T-cell (primary cell): Measurements from ENCODE around the gene CDNF. TPM values are rescaled to one million over a fixed set of nuclear protein-coding genes. Genes with fewer than 3 reads are reported as not detected.
A peak's percentile ranks its signal among the peaks of the same experiment; 100 is the strongest.

ENCODE experiments used
- ATAC-seq, 4 experiments: fragments of 200-7000 bp in 3 of 4; fragments of 150-1000 bp in 1 of 4; cut with Tn5 transposase; replicated peaks in 1 of 4; 1 replicate in 3 of 4; 2 replicates in 1 of 4; pipeline ENCODE4 v1.10.0; 2021; ENCODE audit warnings: moderate library complexity in 3 of 4, mild to moderate bottlenecking in 2 of 4, moderate number of reproducible peaks in 1 of 4
- CTCF ChIA-PET, 2 donors: fragments of 300-600 bp; sonication (Branson Sonifier 250); formaldehyde crosslinking; loops; one replicate each; lab custom pipeline; 2022; ENCODE audit warnings: antibody characterized with exemption in 2 of 2; lab: Charles Lee
- POLR2A ChIA-PET, 2 donors: fragments of 300-600 bp; sonication (Branson Sonifier 250); formaldehyde crosslinking; loops; one replicate each; lab custom pipeline; 2022; ENCODE audit warnings: antibody characterized with exemption in 2 of 2; lab: Charles Lee
- DNase-seq, 35 experiments: peaks; one replicate each; pipeline versions ENCODE4 v3.0.0 to v3.0.0-alpha.2; 2013 to 2023
- H3K27ac ChIP-seq: one replicate; pipeline ENCODE4 v1.5.1; 2013; ENCODE audit warnings: low read length
- H3K27me3 ChIP-seq, 2 experiments: replicated peaks in 1 of 2; 1 replicate in 1 of 2; 2 replicates in 1 of 2; pipeline versions ENCODE4 v1.6.1 to v1.7.0; 2013; ENCODE audit warnings: low read length in 1 of 2, mixed read lengths in 1 of 2; ENCODE audit not compliant: control insufficient read depth in 2 of 2, insufficient read depth in 2 of 2; ENCODE audit errors: extremely low read depth in 1 of 2
- H3K36me3 ChIP-seq, 2 donors: 1 replicate in 1 of 2; 2 replicates in 1 of 2; pipeline versions ENCODE4 v1.6.1 to v1.7.0; 2013; ENCODE audit warnings: low read length in 1 of 2; ENCODE audit not compliant: control insufficient read depth in 2 of 2, insufficient read depth in 1 of 2; ENCODE audit errors: extremely low read depth in 1 of 2
- H3K4me1 ChIP-seq, 2 experiments: 1 replicate in 1 of 2; 2 replicates in 1 of 2; pipeline versions ENCODE4 v1.6.1 to v1.7.0; 2013; ENCODE audit warnings: low read length in 2 of 2, mixed read lengths in 1 of 2; ENCODE audit not compliant: insufficient read depth in 2 of 2, control insufficient read depth in 1 of 2; ENCODE audit errors: extremely low read depth in 1 of 2
- H3K4me3 ChIP-seq, 2 donors: 1 replicate in 1 of 2; 2 replicates in 1 of 2; pipeline versions ENCODE4 v1.5.1 to v1.7.0; 2013; ENCODE audit warnings: mild to moderate bottlenecking in 2 of 2, low read length in 1 of 2, moderate library complexity in 1 of 2; ENCODE audit not compliant: control insufficient read depth in 1 of 2; ENCODE audit errors: extremely low read depth in 1 of 2
- H3K9me3 ChIP-seq: 2 replicates; pipeline ENCODE4 v1.7.0; 2013
- H3K27ac Mint-ChIP-seq, 2 donors: one replicate each; pipeline ENCODE4 v1.8.0; 2020 to 2021; ENCODE audit warnings: mild to moderate bottlenecking in 2 of 2, mixed read lengths in 2 of 2
- H3K27me3 Mint-ChIP-seq, 2 donors: one replicate each; pipeline ENCODE4 v1.8.0; 2021 to 2022; ENCODE audit warnings: mixed read lengths in 2 of 2
- H3K36me3 Mint-ChIP-seq: one replicate; pipeline ENCODE4 v1.8.0; 2021; ENCODE audit warnings: mixed read lengths
- H3K4me1 Mint-ChIP-seq, 3 donors: one replicate each; pipeline ENCODE4 v1.8.0; 2020 to 2022; ENCODE audit warnings: mixed read lengths in 3 of 3, mild to moderate bottlenecking in 1 of 3
- H3K4me3 Mint-ChIP-seq, 3 donors: one replicate each; pipeline ENCODE4 v1.8.0; 2020 to 2022; ENCODE audit warnings: mild to moderate bottlenecking in 3 of 3, mixed read lengths in 3 of 3, moderate library complexity in 3 of 3
- H3K9me3 Mint-ChIP-seq, 3 donors: one replicate each; pipeline ENCODE4 v1.8.0; 2020 to 2022; ENCODE audit warnings: mixed read lengths in 3 of 3
- WGBS: methylation state at CpG from one replicate; pipeline ENCODE4 v1.1.5; 2013; ENCODE audit warnings: missing lambda C conversion rate; ENCODE audit not compliant: insufficient coverage; 5-methylcytosine and 5-hydroxymethylcytosine counted together
- total RNA-seq, 35 experiments: library from RNA in 6 of 35; stranded (reverse) in 6 of 35; fragments of 120-200 nt in 1 of 35; gene quantifications; one replicate each; pipeline versions ENCODE4 v1.2.1 to v1.2.4 and lab custom pipeline; 2013 to 2026

CDNF gene
- total RNA-seq, 5 donors from 2014 or later (not counting 1 experiment from before 2014, with no cell fraction given) = 1.5 to 4.0 (median 2.5) TPM

DNA sequence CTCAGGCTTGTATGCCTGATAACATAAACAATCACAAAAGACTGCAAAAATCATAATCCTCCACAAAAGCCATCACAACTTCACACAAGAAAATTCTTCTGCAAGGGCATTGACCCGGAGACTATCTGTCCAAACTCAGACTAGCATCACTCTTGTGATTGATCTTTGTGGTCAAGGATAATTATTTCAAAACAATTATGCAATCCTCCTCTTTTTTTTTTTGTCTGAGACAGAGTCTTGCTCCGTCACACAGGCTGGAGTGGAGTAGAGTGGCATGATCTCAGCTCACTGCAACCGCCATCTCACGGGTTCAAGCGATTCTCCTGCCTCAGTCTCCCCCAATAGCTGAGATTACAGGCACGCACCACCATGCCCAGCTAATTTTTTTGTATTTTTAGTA is 22.2 kb downstream of the CDNF start:
- H3K36me3 Mint-ChIP-seq = no peaks in the 10 kb centered on the region
- H3K4me1 Mint-ChIP-seq = peaks cover 10 to 18% (median 15%) of the 10 kb centered on the region in 3 donors
- Histone ChIP-seq H3K4me3 (no peak overlapping the region), H3K36me3 (no peaks in the 10 kb centered on the region), H3K9me3 (no peaks in the 10 kb centered on the region), H3K4me1 (peaks cover 0 to 6% of the 10 kb centered on the region in 2 experiments), H3K27me3 (no peaks in the 10 kb centered on the region), H3K27ac (no peak overlapping the region)
- no peak overlapping the region for H3K27ac Mint-ChIP-seq
- no peak for ATAC-seq
- no peak for DNase-seq
- ChIA-PET CTCF (interaction anchor here in 1 of 2 donors (0.6 kb wide), 1 partner anchor 40 kb away, joined by 4 read pairs; no protein-coding TSS in a partner anchor), POLR2A (no interaction called here)
- H3K27me3 Mint-ChIP-seq = no peaks in the 10 kb centered on the region
- H3K9me3 Mint-ChIP-seq = no peaks in the 10 kb centered on the region
- H3K4me3 Mint-ChIP-seq = no peak overlapping the region
- WGBS = no CpG with 5 or more reads among the region's 6 CpGs

DNA sequence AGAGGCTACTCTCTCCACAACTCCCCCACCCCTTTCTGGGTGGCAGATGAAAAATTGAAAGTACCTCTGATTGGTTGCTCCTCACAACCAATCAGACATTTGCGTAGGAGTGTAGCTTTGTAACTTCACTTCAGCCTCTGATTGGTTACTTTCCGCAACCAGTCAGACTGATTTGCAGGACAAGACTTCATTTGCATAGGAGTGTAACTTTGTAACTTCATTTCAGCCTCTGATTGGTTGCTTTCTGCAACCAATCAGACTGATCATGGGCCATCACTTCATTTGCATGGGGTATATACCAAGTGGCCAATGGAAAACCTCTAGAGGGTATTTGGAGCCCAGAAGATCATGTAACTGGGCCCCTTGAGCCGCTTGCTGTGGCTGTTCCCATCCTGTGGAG is 25.6 kb downstream of the CDNF start:
- Mint-ChIP-seq H3K27ac (peak overlapping the region in 1 of 2 donors; percentile 64), H3K4me1 (peaks cover 10 to 22% (median 13%) of the 10 kb centered on the region in 3 donors), H3K4me3 (peak overlapping the region; percentile 44 to 69 (median 64)), H3K9me3 (no peaks in the 10 kb centered on the region), H3K27me3 (no peaks in the 10 kb centered on the region), H3K36me3 (no peaks in the 10 kb centered on the region)
- WGBS = 100% methylated on average over 1 of the region's 3 CpGs
- Histone ChIP-seq H3K36me3 (no peaks in the 10 kb centered on the region), H3K9me3 (no peaks in the 10 kb centered on the region), H3K4me3 (no peak overlapping the region), H3K27me3 (no peaks in the 10 kb centered on the region), H3K4me1 (peaks cover 0 to 9% of the 10 kb centered on the region in 2 experiments), H3K27ac (no peak overlapping the region)
- CTCF ChIA-PET = interaction anchor here in 1 of 2 donors (0.5 kb wide), 1 partner anchor 111 kb away, joined by 3 read pairs; no protein-coding TSS in a partner anchor
- ATAC-seq (peak in 2 of 4 experiments; percentile 35 to 44), DNase-seq (peak in 2 of 35 experiments; percentile 4 to 12)
- POLR2A ChIA-PET = no interaction called here

DNA sequence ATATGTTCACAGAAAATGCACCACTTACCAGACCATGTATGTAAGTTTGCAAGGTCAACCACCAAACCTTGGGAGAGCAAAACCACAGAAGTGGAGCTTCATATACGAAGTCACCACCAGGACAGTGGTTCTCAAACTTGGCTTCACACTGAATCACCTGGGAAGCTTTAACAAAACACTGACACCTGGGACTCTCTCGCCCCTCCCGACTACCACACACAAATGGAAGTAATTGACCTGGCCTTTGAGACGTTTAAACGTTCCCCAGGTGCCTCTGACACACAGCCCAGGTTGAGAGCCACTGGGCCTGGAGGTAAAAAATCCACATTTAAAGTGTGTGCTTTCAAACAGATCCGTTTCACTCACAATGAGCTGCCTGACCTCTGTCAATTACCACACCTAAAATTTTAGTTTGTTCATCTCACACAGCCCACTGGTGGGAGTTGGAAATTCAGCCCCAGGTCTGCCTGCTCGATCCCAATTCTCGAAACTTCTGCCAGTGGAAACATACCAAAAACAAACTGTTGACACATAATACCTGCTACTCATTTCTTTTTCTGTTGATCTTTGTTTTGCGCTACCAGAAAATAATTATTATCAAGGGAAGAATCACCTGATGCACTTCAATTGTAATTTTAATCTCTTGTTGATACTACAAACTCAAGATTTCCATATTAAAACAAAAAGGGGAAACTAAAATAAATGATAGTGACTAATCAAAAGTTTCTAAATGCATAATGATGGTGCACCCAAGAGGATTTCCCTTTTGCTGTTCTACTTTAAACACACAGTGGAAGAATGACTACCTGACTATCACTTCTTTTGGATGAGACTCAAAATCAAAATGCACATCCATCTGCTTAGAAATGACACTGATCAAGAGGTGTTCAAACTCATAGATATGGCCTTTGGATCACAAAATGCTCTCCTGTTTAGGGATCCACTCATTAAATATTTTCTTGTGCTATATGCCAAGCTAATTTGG is 26.6 kb downstream of the CDNF start:
- 83% methylated on average over 8 of the region's 9 CpGs for WGBS
- Histone ChIP-seq H3K4me3 (no peak overlapping the region), H3K36me3 (no peaks in the 10 kb centered on the region), H3K9me3 (no peaks in the 10 kb centered on the region), H3K27me3 (no peaks in the 10 kb centered on the region), H3K4me1 (peaks cover 0 to 9% of the 10 kb centered on the region in 2 experiments), H3K27ac (no peak overlapping the region)
- no peaks in the 10 kb centered on the region for H3K36me3 Mint-ChIP-seq
- H3K27ac Mint-ChIP-seq = peak overlapping the region in 1 of 2 donors; percentile 28
- CTCF ChIA-PET = interaction anchor here (0.5 to 0.6 kb wide), 3 partner anchors 78 to 139 kb away, joined by 3 to 5 read pairs (median 3); no protein-coding TSS in a partner anchor
- ATAC-seq (no peak), DNase-seq (no peak)
- no peaks in the 10 kb centered on the region for H3K27me3 Mint-ChIP-seq
- POLR2A ChIA-PET = no interaction called here
- H3K4me3 Mint-ChIP-seq = no peak overlapping the region
- H3K9me3 Mint-ChIP-seq = no peaks in the 10 kb centered on the region
- H3K4me1 Mint-ChIP-seq = peaks cover 10 to 22% (median 13%) of the 10 kb centered on the region in 3 donors

DNA sequence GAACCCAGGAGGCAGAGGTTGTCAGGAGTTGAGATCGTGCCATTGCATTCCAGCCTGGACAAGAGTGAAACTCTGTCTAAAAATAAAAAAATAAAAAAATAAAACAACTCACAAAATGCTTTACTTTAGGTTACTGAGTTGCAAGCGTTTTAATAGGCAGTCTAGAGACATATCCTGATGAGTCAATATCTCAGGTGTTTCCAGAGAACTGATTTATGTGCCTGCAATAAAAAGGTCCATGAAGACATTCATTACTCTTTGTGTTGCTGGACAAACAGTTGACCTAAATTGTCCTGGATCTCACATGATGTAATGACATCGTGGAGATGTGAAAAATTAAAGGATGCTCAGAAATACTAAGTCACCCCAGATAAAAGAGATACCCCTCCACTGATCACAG is 31.5 kb downstream of the CDNF start:
- DNase-seq (no peak), ATAC-seq (no peak)
- Histone ChIP-seq H3K4me1 (peaks cover 0 to 3% of the 10 kb centered on the region in 2 experiments), H3K27ac (no peak overlapping the region), H3K36me3 (no peaks in the 10 kb centered on the region), H3K9me3 (no peaks in the 10 kb centered on the region), H3K27me3 (no peaks in the 10 kb centered on the region), H3K4me3 (no peak overlapping the region)
- no peak overlapping the region for H3K27ac Mint-ChIP-seq
- no peaks in the 10 kb centered on the region for H3K36me3 Mint-ChIP-seq
- ChIA-PET CTCF (no interaction called here), POLR2A (no interaction called here)
- peaks cover 0 to 7% (median 4%) of the 10 kb centered on the region in 3 donors for H3K4me1 Mint-ChIP-seq
- no peaks in the 10 kb centered on the region for H3K9me3 Mint-ChIP-seq
- no peaks in the 10 kb centered on the region for H3K27me3 Mint-ChIP-seq
- no CpG with 5 or more reads among the region's 3 CpGs for WGBS
- H3K4me3 Mint-ChIP-seq = no peak overlapping the region

DNA sequence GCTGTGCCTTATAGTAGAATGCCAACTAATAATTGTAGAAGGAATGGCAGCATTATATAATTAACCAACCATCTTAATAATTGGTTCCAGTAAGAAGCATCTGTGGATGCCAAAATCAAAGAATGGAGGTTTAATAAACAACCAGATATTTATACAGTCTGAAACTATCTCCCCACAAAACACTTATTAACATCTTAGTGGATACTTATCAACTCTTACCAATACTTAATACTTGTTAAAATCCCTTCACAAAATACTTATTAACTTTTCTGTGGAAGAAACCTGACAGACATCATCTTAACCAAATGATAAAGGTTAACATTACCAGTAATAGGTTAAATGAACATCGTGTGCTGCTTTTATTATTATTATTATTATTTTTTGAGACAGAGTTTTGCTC is 34.0 kb downstream of the CDNF start:
- peaks cover 0 to 5% (median 4%) of the 10 kb centered on the region in 3 donors for H3K4me1 Mint-ChIP-seq
- no peaks in the 10 kb centered on the region for H3K27me3 Mint-ChIP-seq
- no peaks in the 10 kb centered on the region for H3K9me3 Mint-ChIP-seq
- H3K4me3 Mint-ChIP-seq = no peak overlapping the region
- H3K4me3 ChIP-seq = no peak overlapping the region
- no peaks in the 10 kb centered on the region for H3K36me3 Mint-ChIP-seq
- no peaks in the 10 kb centered on the region for H3K36me3 ChIP-seq
- POLR2A ChIA-PET = no interaction called here
- no peak for ATAC-seq
- H3K9me3 ChIP-seq = no peaks in the 10 kb centered on the region
- H3K27ac ChIP-seq = no peak overlapping the region
- no peaks in the 10 kb centered on the region for H3K27me3 ChIP-seq
- CTCF ChIA-PET = no interaction called here
- no peak overlapping the region for H3K27ac Mint-ChIP-seq
- no peak for DNase-seq
- WGBS = no CpG with 5 or more reads among the region's 1 CpG
- no peaks in the 10 kb centered on the region for H3K4me1 ChIP-seq

DNA sequence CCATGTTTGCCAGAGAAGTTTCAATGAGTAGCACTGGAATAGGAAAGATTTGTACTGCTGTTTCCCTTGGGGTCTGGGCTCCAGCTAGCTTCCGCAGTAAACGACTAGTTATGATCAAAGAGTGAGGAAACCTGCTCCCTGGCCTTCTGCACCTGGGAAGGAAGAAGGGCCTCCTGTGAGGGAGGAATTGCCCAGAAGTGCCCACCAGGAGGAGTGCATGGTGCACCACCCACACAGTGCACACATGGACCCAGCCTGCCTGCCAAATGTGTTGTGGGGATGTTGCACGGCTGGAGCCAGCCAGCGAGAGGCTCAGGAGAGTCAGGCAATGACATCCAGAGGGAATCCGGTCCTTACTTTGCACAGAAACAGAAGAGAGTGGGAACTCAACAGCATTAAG is 36.1 kb downstream of the CDNF start:
- no peaks in the 10 kb centered on the region for H3K27me3 Mint-ChIP-seq
- ATAC-seq (no peak), DNase-seq (no peak)

More for the DNA sequence above, 36.1 kb downstream of the CDNF start:
- H3K27me3 ChIP-seq = no peaks in the 10 kb centered on the region
- WGBS = 88% methylated on average over 5 of the region's 5 CpGs
- H3K36me3 ChIP-seq = no peaks in the 10 kb centered on the region
- Mint-ChIP-seq H3K27ac (no peak overlapping the region), H3K9me3 (no peaks in the 10 kb centered on the region), H3K4me3 (no peak overlapping the region), H3K4me1 (peaks cover 0 to 3% (median 0%) of the 10 kb centered on the region in 3 donors), H3K36me3 (no peaks in the 10 kb centered on the region)
- ChIA-PET POLR2A (interaction anchor here (0.5 to 0.7 kb wide), 2 partner anchors 170 to 1185 kb away, joined by 3 to 6 read pairs; no protein-coding TSS in a partner anchor), CTCF (no interaction called here)
- H3K9me3 ChIP-seq = no peaks in the 10 kb centered on the region
- no peak overlapping the region for H3K4me3 ChIP-seq
- H3K27ac ChIP-seq = no peak overlapping the region
- H3K4me1 ChIP-seq = no peaks in the 10 kb centered on the region
